HG03159 (cell line): ENCODE measurements around the gene PRR15.
"Not testable (repeated sequence)": the region's sequence is repeated elsewhere in the genome, so short reads cannot be mapped to it uniquely, and the experiment has no call there.

ENCODE experiments used
- ATAC-seq: cut with Tn5 transposase; IDR thresholded peaks from one replicate; pipeline ENCODE4 v1.9.1; 2021; ENCODE audit warnings: mild to moderate bottlenecking, moderate library complexity; ENCODE audit not compliant: unreplicated experiment

Gene PRR15

DNA sequence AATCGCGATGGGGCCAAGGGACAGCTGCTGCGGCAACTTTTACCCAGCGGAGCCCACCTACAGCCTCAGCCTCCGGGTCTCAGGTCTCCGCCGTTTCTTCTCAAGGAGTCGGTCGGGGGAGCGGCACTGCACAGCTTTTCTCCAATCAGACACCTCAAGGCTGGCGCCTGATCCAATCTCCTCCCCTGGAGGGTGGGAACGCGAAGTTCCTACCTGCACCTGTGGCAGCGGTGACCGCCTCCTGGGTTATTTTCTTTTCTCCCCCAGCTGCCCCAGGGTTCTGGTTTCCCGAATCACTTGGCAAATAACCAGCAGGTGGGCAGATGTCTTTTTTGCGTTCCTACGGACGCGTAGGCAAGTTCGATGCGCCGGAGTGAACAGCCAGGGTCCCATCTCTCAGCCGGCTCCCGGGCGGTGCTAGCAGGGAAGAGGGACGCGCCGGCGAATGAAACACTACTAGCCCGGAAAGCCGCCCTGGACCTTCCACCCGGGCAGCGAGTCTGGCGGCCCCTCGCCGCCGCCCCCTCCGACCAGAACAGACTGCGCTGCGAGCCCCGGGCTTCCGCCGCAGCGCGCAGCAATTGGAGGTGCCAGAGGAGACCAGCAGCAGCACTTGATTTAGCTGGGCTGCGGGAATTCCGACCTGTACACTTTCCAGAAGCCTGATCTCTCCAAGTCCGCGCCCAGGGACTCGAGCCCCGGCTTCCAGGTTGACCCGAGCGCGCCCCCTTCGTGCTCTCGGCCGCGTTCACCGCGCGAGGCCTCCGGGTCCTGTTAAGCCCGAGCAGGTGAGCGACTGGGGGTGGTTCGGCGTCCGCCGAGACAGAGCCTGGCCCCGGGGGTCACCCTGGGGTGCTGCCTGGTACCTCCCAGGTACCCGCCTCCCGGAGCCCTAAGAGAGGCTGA lies at the start of gene PRR15:
TSS of gene PRR15 (plus strand) at position 246 of the 906 bp plus-strand sequence. CDS start 2,495 bp downstream, outside the sequence.
- no peak for ATAC-seq

GRCh38 chr7:29516491-29516890 lies 47.1 kb upstream of the PRR15 start:
- ATAC-seq = no peak

GRCh38 chr7:29518616-29519015 lies 45.0 kb upstream of the PRR15 start:
- no peak for ATAC-seq

GRCh38 chr7:29523728-29524127 lies 39.9 kb upstream of the PRR15 start:
- ATAC-seq = no peak

DNA sequence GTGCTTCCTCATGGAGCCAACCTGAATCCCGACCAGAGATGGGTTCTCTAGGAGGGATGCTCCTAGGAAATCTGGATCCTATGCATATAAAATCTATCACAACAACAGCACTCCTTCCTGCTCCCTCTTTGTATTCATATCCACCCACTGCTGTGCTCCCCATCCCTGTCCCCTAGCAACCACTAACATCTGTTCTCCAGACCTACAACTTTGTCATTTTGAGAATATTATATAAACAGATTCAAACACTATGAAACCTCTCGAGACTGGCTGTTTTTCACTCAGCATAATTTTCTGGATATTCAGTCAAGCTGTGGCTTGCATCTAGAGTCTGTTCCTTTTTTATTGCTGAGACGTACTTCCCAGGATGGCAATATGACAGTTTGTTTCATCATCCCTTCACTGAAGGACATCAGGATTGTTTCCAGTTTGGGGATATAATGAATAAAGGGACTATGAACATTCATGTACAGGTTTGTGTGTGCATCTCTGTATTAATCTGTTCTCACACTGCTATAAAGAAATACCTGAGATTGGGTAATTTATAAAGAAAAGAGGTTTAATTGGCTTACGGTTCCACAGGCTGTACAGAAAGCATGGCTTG lies 36.0 kb upstream of the PRR15 start:
- ATAC-seq = no peak

GRCh38 chr7:29528526-29528925 lies 35.1 kb upstream of the PRR15 start:
- ATAC-seq = not testable (repeated sequence)

DNA sequence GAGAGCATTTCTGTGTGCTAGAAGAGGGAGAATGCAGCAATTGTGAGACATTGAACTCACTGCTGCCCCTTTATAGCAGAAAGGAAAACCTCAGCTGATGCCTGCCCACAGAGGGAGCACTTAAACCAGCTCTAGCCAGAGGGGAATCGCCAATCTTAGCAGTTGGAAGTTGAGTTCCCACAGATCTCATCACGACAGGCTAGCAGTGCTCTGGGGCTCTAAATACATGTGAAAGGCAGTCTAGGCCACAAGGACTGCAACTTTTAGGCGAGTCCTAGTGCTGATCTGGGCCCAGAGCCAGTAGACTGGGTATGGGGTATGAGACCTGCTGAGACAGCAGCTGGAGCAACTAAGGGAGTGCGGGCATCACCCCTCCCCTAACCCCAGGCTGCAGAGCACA lies 25.2 kb upstream of the PRR15 start:
- no peak for ATAC-seq

- ATAC-seq = no peak
Measured at GRCh38 chr7:29539471-29539870, 24.2 kb upstream of the PRR15 start.

GRCh38 chr7:29547421-29547820 lies 16.2 kb upstream of the PRR15 start:
- ATAC-seq = no peak

GRCh38 chr7:29548823-29549222 lies 14.8 kb upstream of the PRR15 start:
- no peak for ATAC-seq

GRCh38 chr7:29552392-29552791 lies 11.2 kb upstream of the PRR15 start:
- ATAC-seq = no peak

DNA sequence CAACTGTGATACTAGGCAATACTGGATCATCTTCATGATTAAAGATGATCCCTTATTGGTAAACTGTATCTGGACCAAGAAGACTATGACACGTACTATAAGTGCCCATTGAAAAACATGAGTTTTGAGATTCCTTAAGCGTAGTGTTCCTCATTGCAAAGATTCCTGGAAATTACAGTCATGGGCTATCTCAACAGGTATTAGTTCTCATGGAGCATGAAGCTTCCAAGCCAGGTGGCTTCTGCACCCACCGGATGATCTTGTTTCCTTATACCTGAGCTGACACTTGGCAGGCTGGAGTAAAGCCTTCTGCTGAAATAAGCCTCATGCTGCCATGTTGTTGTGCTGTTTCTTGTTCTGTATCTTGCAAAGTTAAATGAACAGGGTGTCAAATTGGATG lies 8.6 kb upstream of the PRR15 start:
- no peak for ATAC-seq

DNA sequence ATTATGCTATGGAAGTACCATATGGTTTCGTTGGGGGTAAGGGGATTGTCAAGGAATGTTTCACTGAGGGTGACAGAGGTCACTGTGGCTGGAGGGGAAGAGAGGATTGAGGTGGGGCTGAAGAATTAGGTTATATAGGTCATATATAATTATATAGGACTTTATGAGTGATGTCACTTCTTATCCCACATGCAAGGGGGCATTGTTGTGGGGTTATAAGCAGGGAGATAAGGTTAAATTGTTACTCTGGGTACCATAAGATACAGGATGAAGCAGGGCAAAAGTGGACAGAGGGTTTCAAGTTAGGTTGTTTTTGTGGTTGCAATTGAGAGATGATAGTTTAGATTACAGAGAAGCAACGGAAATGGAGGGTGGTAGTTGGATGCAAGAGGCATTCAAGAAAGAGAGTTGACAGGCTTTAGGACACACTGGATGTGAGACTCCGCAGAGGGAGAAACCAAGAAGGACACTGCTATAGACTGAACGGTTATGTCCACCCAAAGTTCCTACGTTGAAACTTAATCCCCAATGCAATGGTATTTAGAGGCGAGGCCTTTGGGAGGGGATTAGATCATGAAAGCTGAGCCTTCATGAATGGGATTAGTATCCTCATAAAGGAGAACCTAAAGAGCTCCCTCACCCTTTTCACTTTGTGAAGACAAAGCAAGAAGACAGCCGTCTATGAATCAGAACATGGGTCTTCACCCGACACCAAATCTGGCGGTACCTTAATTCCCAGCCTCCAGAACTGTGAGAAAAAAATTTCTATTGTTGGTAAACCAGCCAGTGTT lies 7.0 kb upstream of the PRR15 start:
- no peak for ATAC-seq

DNA sequence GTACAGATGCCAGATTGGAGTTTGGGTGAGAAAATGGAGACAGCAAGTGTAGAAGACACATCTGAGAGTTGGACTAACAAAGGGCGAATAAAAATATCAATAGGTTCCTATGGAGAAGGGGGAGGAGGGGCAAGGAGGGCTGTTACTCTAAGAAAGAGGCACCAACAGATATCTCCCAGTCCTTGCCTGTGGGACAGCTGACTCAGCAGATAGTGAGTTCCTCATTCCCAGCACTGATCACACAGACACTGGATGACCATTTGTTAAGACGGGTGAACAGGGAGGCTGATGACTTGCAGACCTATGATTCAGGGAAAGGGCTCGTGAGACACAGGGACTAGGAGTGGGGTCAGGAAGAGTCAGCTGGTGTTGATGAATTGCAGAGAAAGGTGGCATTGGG lies 5.7 kb upstream of the PRR15 start:
- ATAC-seq = no peak

DNA sequence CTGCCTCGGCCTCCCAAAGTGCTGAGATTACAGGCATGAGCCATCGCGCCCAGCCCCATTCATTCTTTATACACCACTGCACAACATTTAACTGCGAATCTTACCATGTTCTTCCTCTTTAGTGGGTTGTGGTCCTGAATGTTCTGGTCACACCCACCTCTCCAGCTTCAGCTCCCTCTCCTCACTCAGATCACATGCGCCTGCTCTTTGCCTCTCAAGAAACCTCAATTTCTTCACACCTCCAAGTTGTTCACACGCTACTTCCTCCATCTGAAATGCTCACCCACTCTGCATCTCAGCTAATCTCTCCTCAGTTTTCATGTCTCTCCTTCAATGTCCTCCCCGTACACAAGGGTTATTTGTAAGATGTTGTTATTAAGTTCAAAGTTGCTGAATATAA lies 2.4 kb upstream of the PRR15 start:
- ATAC-seq = no peak

DNA sequence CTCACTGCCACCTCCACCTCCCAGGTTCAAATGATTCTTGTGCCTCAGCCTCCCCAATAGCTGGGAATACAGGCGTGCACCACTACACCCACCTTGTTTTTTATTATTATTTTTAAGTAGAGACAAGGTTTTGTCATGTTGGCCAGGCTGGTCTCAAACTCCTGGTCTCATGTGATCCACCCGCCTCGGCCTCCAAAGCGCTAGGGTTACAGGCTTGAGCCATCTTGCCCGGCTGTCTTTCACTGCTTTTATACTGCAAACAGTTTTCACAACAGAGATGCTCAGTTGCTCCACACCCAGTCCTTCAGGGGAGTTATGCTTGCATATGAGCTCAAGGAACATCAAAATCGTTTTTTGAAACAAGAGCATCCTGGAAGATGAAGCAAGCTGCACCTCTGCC lies 1.3 kb upstream of the PRR15 start:
- no peak for ATAC-seq

- ATAC-seq = no peak
Measured at GRCh38 chr7:29564496-29565223, 1.0 kb downstream of the PRR15 start.

- no peak for ATAC-seq
Measured at GRCh38 chr7:29565224-29565630, 1.6 kb downstream of the PRR15 start.

- ATAC-seq = no peak
Measured at GRCh38 chr7:29565634-29565981, 2.0 kb downstream of the PRR15 start.

DNA sequence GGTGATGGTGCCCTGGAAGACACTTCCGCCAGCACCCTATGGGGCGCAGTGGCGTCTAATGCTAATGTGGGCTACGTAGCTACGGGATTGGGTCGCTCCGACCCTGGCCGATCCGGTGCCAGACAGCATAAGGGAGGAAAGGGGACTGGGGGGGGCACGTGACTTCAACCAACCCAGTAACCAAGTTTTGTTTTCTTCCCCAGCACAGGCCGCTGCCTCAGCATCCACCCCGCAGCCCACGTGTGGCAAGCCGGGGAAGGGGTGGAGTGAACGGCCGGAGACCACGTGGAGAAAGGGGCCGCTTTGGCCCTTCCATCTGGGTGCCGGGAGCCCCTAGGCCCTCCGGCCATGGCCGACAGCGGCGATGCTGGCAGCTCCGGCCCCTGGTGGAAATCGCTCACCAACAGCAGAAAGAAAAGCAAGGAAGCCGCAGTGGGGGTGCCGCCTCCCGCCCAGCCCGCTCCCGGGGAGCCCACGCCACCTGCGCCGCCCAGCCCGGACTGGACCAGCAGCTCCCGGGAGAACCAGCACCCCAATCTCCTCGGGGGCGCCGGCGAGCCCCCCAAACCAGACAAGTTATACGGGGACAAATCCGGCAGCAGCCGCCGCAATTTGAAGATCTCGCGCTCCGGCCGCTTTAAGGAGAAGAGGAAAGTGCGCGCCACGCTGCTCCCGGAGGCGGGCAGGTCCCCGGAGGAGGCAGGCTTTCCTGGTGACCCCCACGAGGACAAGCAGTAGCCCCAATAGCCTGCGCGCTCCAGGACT lies 2.5 kb downstream of the PRR15 start:
- ATAC-seq = no peak
